T-helper 17 cell (primary cell): ENCODE results near the gene MBNL2. TPM values are rescaled to one million over a fixed set of nuclear protein-coding genes. Genes with fewer than 3 reads are reported as not detected.
A peak's percentile ranks its signal among the peaks of the same experiment; 100 is the strongest.

ENCODE experiments used
- ATAC-seq: fragments of 150-1000 bp; cut with Tn5 transposase; 2 replicates; pipeline ENCODE4 v1.10.0; 2021; ENCODE audit warnings: mild to moderate bottlenecking, moderate library complexity
- DNase-seq, 3 donors: peaks; one replicate each; pipeline versions ENCODE4 v3.0.0 to v3.0.0-alpha.2; 2020 to 2021
- H3K9me3 ChIP-seq: one replicate; pipeline ENCODE4 v1.7.0; 2013; ENCODE audit warnings: low read length, mild to moderate bottlenecking; ENCODE audit not compliant: control insufficient read depth, poor library complexity, severe bottlenecking
- H3K27ac Mint-ChIP-seq: one replicate; pipeline ENCODE4 v1.8.0; 2022; ENCODE audit warnings: mild to moderate bottlenecking, moderate library complexity, mixed read lengths
- H3K27me3 Mint-ChIP-seq: one replicate; pipeline ENCODE4 v1.8.0; 2022; ENCODE audit warnings: mixed read lengths
- H3K36me3 Mint-ChIP-seq: one replicate; pipeline ENCODE4 v1.8.0; 2022; ENCODE audit warnings: low read depth, mixed read lengths
- H3K4me1 Mint-ChIP-seq: one replicate; pipeline ENCODE4 v1.8.0; 2022; ENCODE audit warnings: mild to moderate bottlenecking, mixed read lengths
- H3K4me3 Mint-ChIP-seq: one replicate; pipeline ENCODE4 v1.8.0; 2022; ENCODE audit warnings: mild to moderate bottlenecking, moderate library complexity, mixed read lengths
- total RNA-seq, 4 donors: library from RNA in 2 of 4; stranded (reverse) in 2 of 4; gene quantifications; one replicate each; pipeline ENCODE4 v1.2.3 and lab custom pipeline; 2022 to 2026

The MBNL2 gene
- total RNA-seq, 2 donors from 2014 or later = 36.1 to 40.2 TPM

DNA sequence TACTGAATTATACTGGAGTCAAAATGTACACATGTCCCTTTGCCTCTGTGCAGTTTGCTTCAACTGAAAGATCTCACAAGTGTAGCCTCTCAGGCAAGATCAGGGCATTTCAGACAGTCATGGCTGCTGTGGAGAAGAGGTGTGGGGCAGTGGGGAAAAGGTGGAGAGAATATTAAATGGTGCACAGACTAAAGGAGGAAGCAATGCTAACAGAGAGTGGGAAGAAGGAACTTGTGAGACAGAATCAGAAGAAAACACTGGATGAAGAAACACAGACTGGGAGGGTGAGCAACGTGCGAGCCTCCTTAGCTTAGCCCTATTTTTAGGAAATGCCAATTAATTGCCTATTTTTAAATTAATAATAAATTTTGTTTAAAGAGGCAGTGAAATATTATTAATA lies 162.2 kb downstream of the MBNL2 start:
- no peak for DNase-seq
- H3K27ac Mint-ChIP-seq = no peak overlapping the region
- H3K4me1 Mint-ChIP-seq = peaks cover 14% of the 10 kb centered on the region

DNA sequence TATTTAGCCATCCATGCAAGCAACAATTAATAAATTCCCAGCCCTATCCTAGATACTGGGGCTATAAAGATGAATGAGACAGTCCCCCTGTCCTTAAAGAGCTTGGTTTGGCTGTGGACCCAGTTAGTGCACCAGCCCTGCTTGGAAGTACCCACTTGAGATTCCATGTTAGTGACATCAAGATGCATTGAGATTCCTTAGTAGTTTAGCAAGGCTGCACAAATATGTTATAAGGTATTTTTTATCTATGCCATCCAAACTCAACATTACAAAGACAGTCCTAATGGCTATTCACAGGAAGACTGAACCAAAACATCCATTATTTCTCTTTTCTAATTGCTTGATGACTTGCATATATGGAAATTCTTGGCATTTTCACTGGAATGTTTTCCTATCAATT lies 163.0 kb downstream of the MBNL2 start:
- H3K9me3 ChIP-seq = no peaks in the 10 kb centered on the region
- peaks cover 5% of the 10 kb centered on the region for H3K36me3 Mint-ChIP-seq
- H3K4me1 Mint-ChIP-seq = peaks cover 11% of the 10 kb centered on the region
- ATAC-seq (no peak), DNase-seq (no peak)
- H3K27ac Mint-ChIP-seq = no peak overlapping the region
- H3K4me3 Mint-ChIP-seq = no peak overlapping the region
- H3K27me3 Mint-ChIP-seq = no peaks in the 10 kb centered on the region

More for the DNA sequence above, 162.2 kb downstream of the MBNL2 start:
- no peaks in the 10 kb centered on the region for H3K9me3 ChIP-seq
- no peak overlapping the region for H3K4me3 Mint-ChIP-seq
- H3K36me3 Mint-ChIP-seq = peaks cover 5% of the 10 kb centered on the region
- ATAC-seq = no peak
- H3K27me3 Mint-ChIP-seq = no peaks in the 10 kb centered on the region

DNA sequence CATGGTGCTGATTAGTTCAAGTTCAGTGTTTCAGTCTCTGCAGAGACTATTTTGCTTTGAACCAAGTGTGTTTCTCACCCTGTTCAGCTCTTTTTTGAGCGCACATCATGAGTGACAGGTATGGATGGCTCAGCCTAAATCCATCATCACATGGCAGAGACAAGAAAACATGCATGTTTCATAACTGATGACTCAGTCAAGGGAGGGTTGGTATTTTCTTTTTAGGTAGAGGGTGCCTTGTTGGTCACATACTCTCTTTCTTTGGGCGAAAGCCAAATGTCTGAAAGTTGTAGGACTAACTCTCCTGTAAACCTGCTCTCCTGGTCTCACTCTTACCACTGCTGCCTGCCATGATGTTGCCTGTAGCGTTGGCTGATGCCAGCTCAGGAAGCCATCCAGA lies 163.7 kb downstream of the MBNL2 start:
- no peak for DNase-seq
- Mint-ChIP-seq H3K4me3 (no peak overlapping the region), H3K4me1 (peaks cover 11% of the 10 kb centered on the region), H3K27me3 (no peaks in the 10 kb centered on the region), H3K36me3 (peaks cover 5% of the 10 kb centered on the region), H3K27ac (no peak overlapping the region)
- H3K9me3 ChIP-seq = no peaks in the 10 kb centered on the region
- ATAC-seq = no peak

DNA sequence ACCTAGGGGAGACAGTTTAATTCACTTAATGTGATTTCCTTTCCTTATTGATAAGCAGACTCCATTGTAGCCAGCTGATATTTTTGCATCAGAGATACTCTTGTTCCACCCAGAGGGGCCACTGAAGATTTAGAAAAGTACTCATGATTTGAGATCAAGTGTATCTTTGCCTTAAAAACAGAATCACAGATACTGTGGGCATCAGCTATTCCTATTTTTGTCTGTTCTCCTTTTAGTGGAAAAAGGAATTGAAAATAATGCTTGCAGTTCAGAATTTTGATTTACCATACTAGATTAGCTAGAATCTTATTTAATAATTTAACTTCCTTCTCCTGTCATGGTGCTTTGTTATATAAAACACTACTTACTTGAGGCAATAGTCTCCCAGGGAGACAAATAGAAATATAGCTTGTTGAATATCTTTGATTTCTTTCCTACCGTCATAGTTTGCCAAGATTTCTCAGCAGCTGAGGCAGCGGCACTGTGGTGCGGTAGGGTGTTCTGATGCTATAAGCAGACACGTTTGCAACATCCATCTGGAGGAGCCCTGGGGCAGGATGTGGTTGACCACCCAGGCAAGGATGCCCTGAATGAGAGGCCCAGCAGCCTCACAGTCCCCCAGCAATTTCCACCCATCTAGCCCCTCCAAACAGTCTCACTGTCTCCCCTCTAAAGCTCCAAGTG lies 164.8 kb downstream of the MBNL2 start:
- ATAC-seq = no peak
- Mint-ChIP-seq H3K36me3 (peaks cover 3% of the 10 kb centered on the region), H3K27me3 (no peaks in the 10 kb centered on the region), H3K4me1 (peaks cover 11% of the 10 kb centered on the region), H3K27ac (peak overlapping the region; percentile 16), H3K4me3 (no peak overlapping the region)
- no peak for DNase-seq
- H3K9me3 ChIP-seq = no peaks in the 10 kb centered on the region

DNA sequence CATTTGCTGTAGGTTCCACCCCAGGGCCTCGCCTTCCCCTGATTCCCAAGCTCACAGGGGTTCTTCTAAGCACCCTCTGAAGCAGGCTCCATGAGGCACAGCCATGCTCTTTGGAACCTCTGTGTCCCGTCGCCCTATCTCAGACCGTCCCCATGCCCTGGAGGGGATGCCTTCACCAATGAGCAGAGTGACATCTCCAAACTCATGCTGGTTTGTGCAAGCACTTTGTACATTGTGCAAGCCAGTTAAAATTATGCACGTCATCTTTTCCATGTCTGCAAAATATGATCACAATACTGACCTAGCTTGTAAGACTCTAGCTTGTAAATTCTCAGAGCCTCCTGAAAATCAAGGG lies 165.3 kb downstream of the MBNL2 start:
- no peak overlapping the region for H3K4me3 Mint-ChIP-seq
- DNase-seq = no peak
- ATAC-seq = no peak
- H3K9me3 ChIP-seq = no peaks in the 10 kb centered on the region
- no peaks in the 10 kb centered on the region for H3K27me3 Mint-ChIP-seq
- H3K27ac Mint-ChIP-seq = peak overlapping the region; percentile 16
- H3K4me1 Mint-ChIP-seq = peaks cover 11% of the 10 kb centered on the region
- peaks cover 3% of the 10 kb centered on the region for H3K36me3 Mint-ChIP-seq

DNA sequence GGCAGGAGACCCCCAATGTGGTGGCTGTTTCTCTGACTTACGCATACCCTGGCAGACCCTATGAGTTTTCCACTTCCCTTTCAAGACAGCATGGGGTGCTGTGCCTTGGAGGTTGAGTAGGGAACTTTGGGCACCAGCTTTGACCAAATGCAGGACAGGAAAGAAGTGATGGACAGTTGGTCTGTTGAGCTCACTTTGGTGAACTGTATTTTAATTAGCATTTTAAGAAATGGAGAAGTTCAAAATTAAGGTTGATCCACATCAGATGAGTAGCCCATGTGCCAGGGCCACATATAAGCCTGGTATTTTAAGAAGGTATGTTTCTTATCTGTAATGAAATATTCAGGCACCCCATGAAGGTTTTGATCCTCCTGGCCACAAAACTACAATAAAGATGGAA lies 165.8 kb downstream of the MBNL2 start:
- Mint-ChIP-seq H3K4me3 (no peak overlapping the region), H3K36me3 (no peaks in the 10 kb centered on the region), H3K27me3 (no peaks in the 10 kb centered on the region), H3K27ac (no peak overlapping the region), H3K4me1 (peaks cover 11% of the 10 kb centered on the region)
- H3K9me3 ChIP-seq = no peaks in the 10 kb centered on the region
- DNase-seq (no peak), ATAC-seq (no peak)

DNA sequence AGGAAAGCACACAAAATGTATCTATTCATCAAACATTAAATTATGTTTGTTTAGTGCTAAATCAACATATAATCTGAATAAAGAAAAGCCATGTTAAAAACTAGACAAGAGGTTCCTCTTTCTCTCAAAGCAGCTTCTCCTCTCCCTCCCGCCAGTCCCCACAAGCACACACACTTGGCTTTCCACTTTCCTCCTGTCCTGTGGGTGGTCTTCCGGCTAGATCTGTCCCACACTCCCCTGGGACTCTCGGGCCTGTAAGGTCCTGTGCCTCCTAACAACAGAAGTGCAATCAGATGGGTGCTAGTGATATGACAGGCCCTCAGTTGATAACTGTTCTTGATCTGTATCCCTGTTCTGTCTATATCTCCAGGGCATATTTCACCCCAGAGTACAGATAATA lies 166.2 kb downstream of the MBNL2 start:
- Mint-ChIP-seq H3K4me3 (no peak overlapping the region), H3K27me3 (no peaks in the 10 kb centered on the region), H3K36me3 (no peaks in the 10 kb centered on the region), H3K27ac (no peak overlapping the region), H3K4me1 (peaks cover 11% of the 10 kb centered on the region)
- H3K9me3 ChIP-seq = no peaks in the 10 kb centered on the region
- DNase-seq (no peak), ATAC-seq (no peak)

DNA sequence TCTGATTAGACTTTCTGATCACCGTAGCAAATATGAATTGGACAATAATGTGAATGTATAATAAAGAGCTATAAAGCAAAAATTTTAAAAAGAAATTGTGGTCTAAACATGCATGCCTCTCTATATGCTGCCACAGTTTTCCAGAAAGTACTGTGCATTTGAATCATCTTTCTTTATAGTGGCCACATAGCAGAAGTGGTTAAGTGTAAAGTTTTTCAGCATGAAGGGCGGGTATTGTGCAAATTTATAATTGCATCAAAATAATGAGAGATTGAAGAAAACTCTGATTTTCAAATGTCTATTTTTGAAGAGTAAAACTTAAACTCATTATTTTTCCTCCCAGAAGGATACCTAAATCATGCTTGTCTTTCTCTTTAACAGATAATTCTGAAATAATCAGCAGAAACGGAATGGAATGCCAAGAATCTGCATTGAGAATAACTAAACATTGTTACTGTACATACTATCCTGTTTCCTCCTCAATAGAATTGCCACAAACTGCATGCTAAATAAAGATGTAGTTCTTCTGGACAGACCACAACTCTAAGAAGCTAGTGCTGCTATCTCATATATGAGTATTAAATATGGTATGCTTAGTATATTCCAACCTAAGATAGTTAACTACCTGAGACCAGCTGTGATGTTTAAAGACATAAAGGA lies 168.9 kb downstream of the MBNL2 start:
- no peaks in the 10 kb centered on the region for H3K36me3 Mint-ChIP-seq
- H3K4me3 Mint-ChIP-seq = no peak overlapping the region
- H3K4me1 Mint-ChIP-seq = peaks cover 8% of the 10 kb centered on the region
- no peak overlapping the region for H3K27ac Mint-ChIP-seq
- DNase-seq = no peak
- no peaks in the 10 kb centered on the region for H3K9me3 ChIP-seq
- H3K27me3 Mint-ChIP-seq = no peaks in the 10 kb centered on the region
- ATAC-seq = no peak

DNA sequence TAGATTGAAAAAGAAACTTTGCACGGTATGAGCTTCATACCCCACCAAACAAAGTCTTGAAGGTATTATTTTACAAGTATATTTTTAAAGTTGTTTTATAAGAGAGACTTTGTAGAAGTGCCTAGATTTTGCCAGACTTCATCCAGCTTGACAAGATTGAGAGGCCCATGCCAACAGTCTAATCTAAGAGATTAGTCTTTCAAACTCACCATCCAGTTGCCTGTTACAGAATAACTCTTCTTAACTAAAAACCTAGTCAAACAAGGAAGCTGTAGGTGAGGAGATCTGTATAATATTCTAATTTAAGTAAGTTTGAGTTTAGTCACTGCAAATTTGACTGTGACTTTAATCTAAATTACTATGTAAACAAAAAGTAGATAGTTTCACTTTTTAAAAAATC lies 169.9 kb downstream of the MBNL2 start:
- H3K27me3 Mint-ChIP-seq = no peaks in the 10 kb centered on the region
- H3K4me1 Mint-ChIP-seq = peaks cover 2% of the 10 kb centered on the region
- no peak overlapping the region for H3K4me3 Mint-ChIP-seq
- H3K27ac Mint-ChIP-seq = no peak overlapping the region
- DNase-seq (no peak), ATAC-seq (no peak)
- no peaks in the 10 kb centered on the region for H3K9me3 ChIP-seq
- no peaks in the 10 kb centered on the region for H3K36me3 Mint-ChIP-seq

DNA sequence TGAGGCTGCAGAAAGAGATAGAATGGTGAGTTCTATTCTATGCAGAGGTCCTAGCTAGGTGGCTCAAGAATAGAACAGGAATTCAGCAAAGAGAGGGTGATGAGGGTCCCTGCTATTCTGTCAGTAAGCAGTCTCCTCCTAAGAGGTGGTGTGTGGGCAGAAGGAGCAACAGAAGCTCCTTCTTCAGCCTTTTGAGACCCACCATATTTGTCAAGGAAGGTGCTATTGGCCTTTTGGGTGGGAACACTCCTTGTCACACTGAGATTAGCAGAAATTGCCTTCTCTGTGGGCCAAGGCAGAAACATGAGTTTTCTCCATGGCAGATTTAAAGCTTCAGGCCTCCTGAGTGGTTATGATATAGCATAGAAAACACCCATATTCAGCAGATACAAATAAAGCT lies 172.4 kb downstream of the MBNL2 start:
- ATAC-seq (no peak), DNase-seq (no peak)
- Mint-ChIP-seq H3K4me1 (no peaks in the 10 kb centered on the region), H3K27me3 (no peaks in the 10 kb centered on the region), H3K36me3 (no peaks in the 10 kb centered on the region), H3K4me3 (no peak overlapping the region), H3K27ac (no peak overlapping the region)
- no peaks in the 10 kb centered on the region for H3K9me3 ChIP-seq

DNA sequence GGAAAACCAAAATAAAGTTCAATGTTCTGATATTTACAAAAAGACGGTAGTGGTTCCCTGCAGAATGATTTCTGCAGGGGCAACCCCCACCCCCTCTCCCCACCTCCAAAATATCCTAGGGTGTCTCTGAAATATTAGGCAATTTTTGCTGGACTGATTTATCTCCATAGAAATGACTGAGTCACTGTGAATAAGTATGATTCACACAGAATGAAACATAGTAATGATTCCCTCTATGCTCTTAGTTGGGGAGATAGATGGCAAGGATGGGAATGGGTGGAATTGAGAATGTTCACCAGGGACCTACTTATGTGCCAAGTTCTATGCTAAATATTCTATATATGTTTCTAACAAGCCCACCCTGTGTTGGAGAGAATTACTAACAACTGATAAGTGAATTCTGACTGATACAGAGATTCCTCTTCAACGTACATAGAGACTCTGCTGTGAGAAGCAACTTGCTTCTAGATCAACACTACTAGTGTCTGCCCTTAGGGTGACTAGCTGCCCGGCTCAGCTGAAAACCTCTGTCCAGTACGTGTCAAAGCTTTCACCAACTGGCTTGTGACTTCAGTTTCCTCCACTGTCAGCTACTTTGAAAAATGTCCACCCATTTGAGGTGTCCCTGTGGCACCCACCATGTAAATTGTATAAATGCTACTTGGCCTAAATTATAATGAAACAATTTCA lies 173.5 kb downstream of the MBNL2 start:
- H3K36me3 Mint-ChIP-seq = no peaks in the 10 kb centered on the region
- no peak overlapping the region for H3K4me3 Mint-ChIP-seq

DNA sequence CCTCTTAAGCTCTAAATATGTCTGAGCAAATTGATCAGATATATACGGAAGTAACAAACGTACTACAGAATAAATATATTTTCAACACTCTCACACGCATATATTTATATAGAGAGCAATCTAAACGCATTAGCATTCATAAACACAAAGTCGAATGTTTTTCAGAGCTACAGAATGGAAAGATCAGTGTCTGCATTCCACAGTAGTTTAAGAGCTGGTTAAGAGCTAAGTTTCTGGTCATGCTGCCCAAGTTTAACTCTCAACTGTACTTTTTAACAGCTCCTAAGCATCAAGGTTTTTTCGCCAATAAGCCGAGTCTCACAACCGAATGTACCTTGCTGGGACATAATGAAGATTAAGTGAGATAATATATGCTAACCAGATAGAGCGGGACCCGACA lies 175.1 kb downstream of the MBNL2 start:
- H3K27me3 Mint-ChIP-seq = no peaks in the 10 kb centered on the region
- H3K4me3 Mint-ChIP-seq = no peak overlapping the region
- H3K27ac Mint-ChIP-seq = no peak overlapping the region
- DNase-seq = no peak
- H3K4me1 Mint-ChIP-seq = no peaks in the 10 kb centered on the region
- ATAC-seq = no peak
- no peaks in the 10 kb centered on the region for H3K9me3 ChIP-seq
- H3K36me3 Mint-ChIP-seq = no peaks in the 10 kb centered on the region

More for the DNA sequence above, 173.5 kb downstream of the MBNL2 start:
- no peak for ATAC-seq
- no peak overlapping the region for H3K27ac Mint-ChIP-seq
- no peaks in the 10 kb centered on the region for H3K27me3 Mint-ChIP-seq
- H3K4me1 Mint-ChIP-seq = no peaks in the 10 kb centered on the region
- no peak for DNase-seq
- H3K9me3 ChIP-seq = no peaks in the 10 kb centered on the region

DNA sequence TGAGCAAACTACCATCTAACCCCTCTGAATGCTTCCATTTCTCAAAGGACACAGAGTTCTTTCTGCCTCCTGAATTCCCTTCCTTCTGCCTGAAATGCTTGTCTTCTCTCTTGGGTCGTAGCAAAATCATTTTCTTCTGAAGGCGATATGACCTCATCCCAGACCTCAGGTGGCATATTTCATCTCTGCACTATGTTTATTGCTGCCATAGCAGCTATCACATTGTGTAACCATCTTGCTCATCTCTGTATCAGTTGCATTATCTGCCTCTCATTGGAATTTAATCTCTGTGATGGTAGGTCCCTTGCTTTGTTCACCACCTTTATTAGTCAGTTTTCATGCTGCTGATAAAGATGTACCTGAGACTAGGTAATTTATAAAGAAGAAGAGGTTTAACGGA lies 179.3 kb downstream of the MBNL2 start:
- ATAC-seq (no peak), DNase-seq (no peak)
- Mint-ChIP-seq H3K4me3 (no peak overlapping the region), H3K36me3 (peaks cover 2% of the 10 kb centered on the region), H3K27me3 (no peaks in the 10 kb centered on the region), H3K27ac (no peak overlapping the region), H3K4me1 (no peaks in the 10 kb centered on the region)
- H3K9me3 ChIP-seq = no peaks in the 10 kb centered on the region
